ENCODE measurements around the gene DLGAP1. TPM values are rescaled to one million over a fixed set of nuclear protein-coding genes. Genes with fewer than 3 reads are reported as not detected.

Gene DLGAP1
- total and polyA plus RNA-seq, 4 donors: 0.06 to 1.2 (median 0.17) TPM; not detected in 1

GRCh38 chr18:3773303-3773702 lies 681.8 kb downstream of the DLGAP1 start (continued):
- TF ChIP-seq, protein P1, sequence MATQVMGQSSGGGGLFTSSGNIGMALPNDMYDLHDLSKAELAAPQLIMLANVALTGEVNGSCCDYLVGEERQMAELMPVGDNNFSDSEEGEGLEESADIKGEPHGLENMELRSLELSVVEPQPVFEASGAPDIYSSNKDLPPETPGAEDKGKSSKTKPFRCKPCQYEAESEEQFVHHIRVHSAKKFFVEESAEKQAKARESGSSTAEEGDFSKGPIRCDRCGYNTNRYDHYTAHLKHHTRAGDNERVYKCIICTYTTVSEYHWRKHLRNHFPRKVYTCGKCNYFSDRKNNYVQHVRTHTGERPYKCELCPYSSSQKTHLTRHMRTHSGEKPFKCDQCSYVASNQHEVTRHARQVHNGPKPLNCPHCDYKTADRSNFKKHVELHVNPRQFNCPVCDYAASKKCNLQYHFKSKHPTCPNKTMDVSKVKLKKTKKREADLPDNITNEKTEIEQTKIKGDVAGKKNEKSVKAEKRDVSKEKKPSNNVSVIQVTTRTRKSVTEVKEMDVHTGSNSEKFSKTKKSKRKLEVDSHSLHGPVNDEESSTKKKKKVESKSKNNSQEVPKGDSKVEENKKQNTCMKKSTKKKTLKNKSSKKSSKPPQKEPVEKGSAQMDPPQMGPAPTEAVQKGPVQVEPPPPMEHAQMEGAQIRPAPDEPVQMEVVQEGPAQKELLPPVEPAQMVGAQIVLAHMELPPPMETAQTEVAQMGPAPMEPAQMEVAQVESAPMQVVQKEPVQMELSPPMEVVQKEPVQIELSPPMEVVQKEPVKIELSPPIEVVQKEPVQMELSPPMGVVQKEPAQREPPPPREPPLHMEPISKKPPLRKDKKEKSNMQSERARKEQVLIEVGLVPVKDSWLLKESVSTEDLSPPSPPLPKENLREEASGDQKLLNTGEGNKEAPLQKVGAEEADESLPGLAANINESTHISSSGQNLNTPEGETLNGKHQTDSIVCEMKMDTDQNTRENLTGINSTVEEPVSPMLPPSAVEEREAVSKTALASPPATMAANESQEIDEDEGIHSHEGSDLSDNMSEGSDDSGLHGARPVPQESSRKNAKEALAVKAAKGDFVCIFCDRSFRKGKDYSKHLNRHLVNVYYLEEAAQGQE (IDR thresholded peaks at IDR 0.05): peak; percentile 51
- TF ChIP-seq TAF1 (conservative IDR thresholded peaks at IDR 0.05) (no peak), NR2F2 (IDR thresholded peaks at IDR 0.05) (peak; percentile 40)

GRCh38 chr18:3771121-3771971 lies 683.8 kb downstream of the DLGAP1 start:
- H3K9me3 ChIP-seq (ENCODE audit: control insufficient read depth in 4 of 4, low read length in 3 of 4): no peaks in the 10 kb centered on the region
- peak overlapping the region; percentile 31 to 72 for H3K27ac ChIP-seq (ENCODE audit: low read depth in 1 of 2, low read length in 2 of 2)
- H3K36me3 ChIP-seq (ENCODE audit: control insufficient read depth in 4 of 4, insufficient read depth in 3 of 4, low read depth in 1 of 4, low read length in 3 of 4): no peaks in the 10 kb centered on the region
- peak overlapping the region in 1 of 2 donors; percentile 82 for H3K9ac ChIP-seq (ENCODE audit: low read depth in 1 of 2, low read length in 2 of 2)
- DNase-seq (ENCODE audit: low spot score): peak; percentile 92
- WGBS: 4% methylated on average over 40 of the region's 40 CpGs
- H3K27me3 ChIP-seq (ENCODE audit: control insufficient read depth in 4 of 4, insufficient read depth in 4 of 4, low read length in 3 of 4): peaks cover 0 to 6% (median 0%) of the 10 kb centered on the region in 4 donors
- H3K4me1 ChIP-seq (ENCODE audit: control insufficient read depth in 4 of 4, insufficient read depth in 4 of 4, low read length in 3 of 4): peaks cover 1 to 10% (median 10%) of the 10 kb centered on the region in 4 donors
- peak overlapping the region in 2 of 3 donors; percentile 23 to 50 for H3K4me3 ChIP-seq (ENCODE audit: low read depth in 1 of 3, low read length in 3 of 3)
- peak in 1 of 2 donors; percentile 28 for TF ChIP-seq HNF4A (conservative IDR thresholded peaks at IDR 0.05)
- peak; percentile 90 to 93 for TF ChIP-seq RAD21 (IDR thresholded peaks at IDR 0.05)
- peak in 1 of 2 donors; percentile 37 for TF ChIP-seq JUND (IDR thresholded peaks at IDR 0.05)
- no peak for TF ChIP-seq YY1 (IDR thresholded peaks at IDR 0.05)
- TF ChIP-seq RXRA (IDR thresholded peaks at IDR 0.05): peak in 1 of 2 donors; percentile 22
- TF ChIP-seq, protein P2, sequence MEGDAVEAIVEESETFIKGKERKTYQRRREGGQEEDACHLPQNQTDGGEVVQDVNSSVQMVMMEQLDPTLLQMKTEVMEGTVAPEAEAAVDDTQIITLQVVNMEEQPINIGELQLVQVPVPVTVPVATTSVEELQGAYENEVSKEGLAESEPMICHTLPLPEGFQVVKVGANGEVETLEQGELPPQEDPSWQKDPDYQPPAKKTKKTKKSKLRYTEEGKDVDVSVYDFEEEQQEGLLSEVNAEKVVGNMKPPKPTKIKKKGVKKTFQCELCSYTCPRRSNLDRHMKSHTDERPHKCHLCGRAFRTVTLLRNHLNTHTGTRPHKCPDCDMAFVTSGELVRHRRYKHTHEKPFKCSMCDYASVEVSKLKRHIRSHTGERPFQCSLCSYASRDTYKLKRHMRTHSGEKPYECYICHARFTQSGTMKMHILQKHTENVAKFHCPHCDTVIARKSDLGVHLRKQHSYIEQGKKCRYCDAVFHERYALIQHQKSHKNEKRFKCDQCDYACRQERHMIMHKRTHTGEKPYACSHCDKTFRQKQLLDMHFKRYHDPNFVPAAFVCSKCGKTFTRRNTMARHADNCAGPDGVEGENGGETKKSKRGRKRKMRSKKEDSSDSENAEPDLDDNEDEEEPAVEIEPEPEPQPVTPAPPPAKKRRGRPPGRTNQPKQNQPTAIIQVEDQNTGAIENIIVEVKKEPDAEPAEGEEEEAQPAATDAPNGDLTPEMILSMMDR (IDR thresholded peaks at IDR 0.05; ENCODE audit: low read depth, low read length, missing input control): peak; percentile 95

GRCh38 chr18:3761266-3761665 lies 693.8 kb downstream of the DLGAP1 start:
- no peak overlapping the region for H3K9ac ChIP-seq (ENCODE audit: low read depth in 1 of 2, low read length in 2 of 2)

More at GRCh38 chr18:3761266-3761665, 693.8 kb downstream of the DLGAP1 start:
- Histone ChIP-seq H3K4me1 (ENCODE audit: control insufficient read depth in 4 of 4, insufficient read depth in 4 of 4, low read length in 3 of 4) (no peaks in the 10 kb centered on the region), H3K9me3 (ENCODE audit: control insufficient read depth in 4 of 4, low read length in 3 of 4) (no peaks in the 10 kb centered on the region), H3K4me3 (ENCODE audit: low read depth in 1 of 3, low read length in 3 of 3) (no peak overlapping the region), H3K27ac (ENCODE audit: low read depth in 1 of 2, low read length in 2 of 2) (no peak overlapping the region), H3K36me3 (ENCODE audit: control insufficient read depth in 4 of 4, insufficient read depth in 3 of 4, low read depth in 1 of 4, low read length in 3 of 4) (no peaks in the 10 kb centered on the region), H3K27me3 (ENCODE audit: control insufficient read depth in 4 of 4, insufficient read depth in 4 of 4, low read length in 3 of 4) (no peaks in the 10 kb centered on the region)
- TF ChIP-seq, protein P2 (IDR thresholded peaks at IDR 0.05; ENCODE audit: low read depth, low read length, missing input control): no peak
- TF ChIP-seq NR2F2 (IDR thresholded peaks at IDR 0.05) (no peak), SP1 (IDR thresholded peaks at IDR 0.05) (no peak), EGR1 (IDR thresholded peaks at IDR 0.05; ENCODE audit: low read depth in 2 of 2) (no peak), RXRA (IDR thresholded peaks at IDR 0.05) (no peak)
- DNase-seq (ENCODE audit: low spot score): no peak
- WGBS: 84% methylated on average over 4 of the region's 4 CpGs

All from liver (tissue), 9 donors.